Activated CD8-positive, alpha-beta memory T cell treated with anti-CD3 and anti-CD28 coated beads, Interleukin-2, amount 50 U/mL, for 24 hours (primary cell): Measurements from ENCODE around the gene AIFM3.
"Not testable (repeated sequence)": the region's sequence is repeated elsewhere in the genome, so short reads cannot be mapped to it uniquely, and the experiment has no call there.

Experiments used
- DNase-seq: peaks from one replicate; pipeline ENCODE4 v3.0.0-alpha.2; 2020; ENCODE audit errors: extremely low read depth

The AIFM3 gene, protein sequence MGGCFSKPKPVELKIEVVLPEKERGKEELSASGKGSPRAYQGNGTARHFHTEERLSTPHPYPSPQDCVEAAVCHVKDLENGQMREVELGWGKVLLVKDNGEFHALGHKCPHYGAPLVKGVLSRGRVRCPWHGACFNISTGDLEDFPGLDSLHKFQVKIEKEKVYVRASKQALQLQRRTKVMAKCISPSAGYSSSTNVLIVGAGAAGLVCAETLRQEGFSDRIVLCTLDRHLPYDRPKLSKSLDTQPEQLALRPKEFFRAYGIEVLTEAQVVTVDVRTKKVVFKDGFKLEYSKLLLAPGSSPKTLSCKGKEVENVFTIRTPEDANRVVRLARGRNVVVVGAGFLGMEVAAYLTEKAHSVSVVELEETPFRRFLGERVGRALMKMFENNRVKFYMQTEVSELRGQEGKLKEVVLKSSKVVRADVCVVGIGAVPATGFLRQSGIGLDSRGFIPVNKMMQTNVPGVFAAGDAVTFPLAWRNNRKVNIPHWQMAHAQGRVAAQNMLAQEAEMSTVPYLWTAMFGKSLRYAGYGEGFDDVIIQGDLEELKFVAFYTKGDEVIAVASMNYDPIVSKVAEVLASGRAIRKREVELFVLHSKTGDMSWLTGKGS

GRCh38 chr22:20966883-20967696 lies at the start of gene AIFM3:
AIFM3 (plus strand) TSS chr22:20967255; CDS start chr22:20967945, 690 bp downstream.
- DNase-seq, result no peak

GRCh38 chr22:20918663-20919218 lies 48.3 kb upstream of the AIFM3 start:
- DNase-seq, result no peak

- no peak for DNase-seq
Measured at GRCh38 chr22:20919718-20920117, 47.3 kb upstream of the AIFM3 start.

DNA sequence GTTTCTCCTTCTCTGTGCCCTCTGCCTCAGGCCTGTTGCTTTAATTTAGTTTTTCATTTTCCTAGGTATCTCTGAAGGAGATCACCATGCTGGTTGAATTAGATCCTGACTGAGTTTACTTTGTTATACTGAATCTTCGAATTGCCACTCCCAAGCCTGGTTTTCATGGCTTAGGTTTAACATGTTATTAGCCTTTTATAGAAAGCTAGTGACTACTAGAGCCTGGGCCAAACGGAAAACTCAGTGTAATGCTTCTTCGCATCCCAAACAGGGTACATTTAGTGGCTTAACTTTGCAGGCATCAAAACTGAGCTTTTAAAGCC lies 46.2 kb upstream of the AIFM3 start:
- no peak for DNase-seq

DNA sequence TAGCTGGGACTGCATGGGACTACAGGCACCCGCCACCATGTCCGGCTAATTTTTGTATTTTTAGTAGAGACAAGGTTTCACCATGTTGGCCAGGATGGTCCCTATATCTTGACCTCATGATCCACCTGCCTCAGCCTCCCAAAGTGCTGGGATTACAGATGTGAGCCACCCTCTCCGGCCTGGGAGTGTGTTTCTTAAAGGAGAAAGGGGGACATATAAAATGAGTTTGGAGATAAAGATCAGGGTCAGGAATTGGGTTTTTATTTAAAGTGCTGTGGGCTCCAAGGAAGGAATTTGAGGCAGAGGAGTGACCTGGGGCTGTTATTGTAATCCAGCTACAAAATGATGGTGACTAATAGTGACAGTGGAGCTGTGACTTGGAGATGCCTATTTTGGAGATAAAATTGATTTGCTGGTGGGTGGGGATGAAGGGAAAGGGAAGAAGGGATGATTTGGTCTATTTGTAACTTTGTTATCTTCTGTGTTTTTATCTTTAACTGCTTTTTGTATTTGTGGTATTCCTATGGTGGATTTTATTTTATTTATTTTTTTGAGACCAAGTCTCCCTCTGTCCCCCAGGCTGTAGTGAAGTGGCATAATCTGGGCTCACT lies 44.8 kb upstream of the AIFM3 start:
- DNase-seq, result no peak

DNA sequence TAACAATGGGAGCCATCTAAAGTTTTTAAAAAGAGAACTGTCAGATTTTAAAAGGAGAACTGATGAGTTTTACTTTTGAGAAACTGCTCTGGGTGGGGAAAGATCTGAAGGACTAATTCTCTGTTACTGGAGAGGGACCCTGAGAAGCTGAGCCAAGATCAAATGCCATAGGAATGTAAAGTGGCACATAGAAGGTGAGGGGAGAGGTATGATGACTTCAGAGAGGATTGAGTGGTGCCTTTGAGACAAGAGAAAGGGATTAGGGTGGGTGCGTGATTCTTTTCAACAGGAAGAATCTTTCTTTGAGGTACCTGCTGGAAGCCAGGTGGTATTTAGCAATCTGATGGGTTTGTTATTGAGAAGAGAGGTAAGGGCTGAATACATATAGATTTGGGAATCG lies 40.8 kb upstream of the AIFM3 start:
- DNase-seq, result no peak

GRCh38 chr22:20927940-20928572 lies 39.0 kb upstream of the AIFM3 start:
- no peak for DNase-seq

- DNase-seq, result no peak
Measured at GRCh38 chr22:20928573-20928967, 38.5 kb upstream of the AIFM3 start.

GRCh38 chr22:20930004-20930403 lies 37.1 kb upstream of the AIFM3 start:
- DNase-seq, result no peak

- not testable (repeated sequence) for DNase-seq
Measured at GRCh38 chr22:20930435-20930834, 36.6 kb upstream of the AIFM3 start.

GRCh38 chr22:20931126-20931654 lies 35.9 kb upstream of the AIFM3 start:
- DNase-seq, result no peak

DNA sequence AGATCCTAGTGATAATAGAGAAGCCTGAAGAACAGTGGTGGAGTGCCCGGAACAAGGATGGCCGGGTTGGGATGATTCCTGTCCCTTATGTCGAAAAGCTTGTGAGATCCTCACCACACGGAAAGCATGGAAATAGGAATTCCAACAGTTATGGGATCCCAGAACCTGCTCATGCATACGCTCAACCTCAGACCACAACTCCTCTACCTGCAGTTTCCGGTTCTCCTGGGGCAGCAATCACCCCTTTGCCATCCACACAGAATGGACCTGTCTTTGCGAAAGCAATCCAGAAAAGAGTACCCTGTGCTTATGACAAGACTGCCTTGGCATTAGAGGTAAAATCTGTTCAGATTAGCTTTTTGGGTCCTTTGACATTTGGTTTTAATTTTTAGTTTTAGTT lies 33.1 kb upstream of the AIFM3 start:
- no peak for DNase-seq

DNA sequence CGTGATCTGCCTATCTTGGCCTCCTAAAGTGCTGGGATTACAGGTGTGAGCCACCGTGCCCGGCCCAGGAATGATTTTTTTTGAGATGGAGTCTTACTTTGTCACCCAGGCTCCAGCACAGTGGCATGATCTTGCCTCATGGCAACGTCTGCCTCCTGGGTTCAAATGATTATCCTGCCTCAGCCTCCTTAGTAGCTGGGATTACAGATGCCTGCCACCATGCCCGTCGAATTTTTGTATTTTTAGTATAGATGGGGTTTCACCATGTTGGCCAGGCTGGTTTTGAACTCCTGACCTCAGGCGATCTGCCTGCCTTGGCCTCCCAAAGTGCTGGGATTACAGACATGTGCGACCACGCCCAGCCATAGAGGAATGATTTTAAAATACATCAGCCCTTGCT lies 32.0 kb upstream of the AIFM3 start:
- not testable (repeated sequence) for DNase-seq

GRCh38 chr22:20935780-20936539 lies 31.1 kb upstream of the AIFM3 start:
- not testable (repeated sequence) for DNase-seq

DNA sequence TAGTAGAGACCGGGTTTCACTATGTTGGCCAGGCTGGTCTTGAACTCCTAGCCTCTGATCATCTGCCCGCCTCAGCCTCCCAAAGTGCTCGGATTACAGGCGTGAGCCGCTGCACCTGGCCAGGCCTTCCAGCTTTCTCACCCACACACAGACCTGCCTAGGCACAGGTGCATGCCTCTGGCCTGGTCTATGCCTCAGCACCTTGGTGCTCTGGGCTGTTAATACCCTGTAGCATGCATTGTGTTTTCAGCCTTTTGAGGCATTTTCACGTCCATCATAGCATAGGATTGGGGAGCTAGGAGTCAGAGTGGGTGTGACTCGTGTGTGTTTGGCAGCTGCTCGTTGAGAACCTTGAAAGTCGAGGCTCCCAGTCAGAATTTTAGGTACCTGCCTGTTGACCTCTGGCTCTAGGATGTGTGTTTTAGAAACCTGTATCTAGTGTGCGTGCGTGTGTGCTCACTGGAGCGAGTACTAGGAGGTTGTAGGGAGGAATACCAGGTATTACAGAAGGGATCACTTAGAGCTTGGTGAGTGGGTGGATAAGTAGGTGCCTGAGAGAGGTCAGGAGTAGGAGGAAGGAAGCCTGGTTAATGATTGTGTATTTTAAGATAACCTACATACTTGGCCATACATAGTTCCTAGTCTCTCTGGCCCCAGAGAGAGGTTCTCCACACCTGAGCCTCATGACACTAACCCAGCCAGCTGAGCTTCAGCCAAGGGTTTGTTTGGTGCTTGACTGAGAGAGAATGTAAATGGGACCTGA lies 29.8 kb upstream of the AIFM3 start:
- DNase-seq, result no peak

DNA sequence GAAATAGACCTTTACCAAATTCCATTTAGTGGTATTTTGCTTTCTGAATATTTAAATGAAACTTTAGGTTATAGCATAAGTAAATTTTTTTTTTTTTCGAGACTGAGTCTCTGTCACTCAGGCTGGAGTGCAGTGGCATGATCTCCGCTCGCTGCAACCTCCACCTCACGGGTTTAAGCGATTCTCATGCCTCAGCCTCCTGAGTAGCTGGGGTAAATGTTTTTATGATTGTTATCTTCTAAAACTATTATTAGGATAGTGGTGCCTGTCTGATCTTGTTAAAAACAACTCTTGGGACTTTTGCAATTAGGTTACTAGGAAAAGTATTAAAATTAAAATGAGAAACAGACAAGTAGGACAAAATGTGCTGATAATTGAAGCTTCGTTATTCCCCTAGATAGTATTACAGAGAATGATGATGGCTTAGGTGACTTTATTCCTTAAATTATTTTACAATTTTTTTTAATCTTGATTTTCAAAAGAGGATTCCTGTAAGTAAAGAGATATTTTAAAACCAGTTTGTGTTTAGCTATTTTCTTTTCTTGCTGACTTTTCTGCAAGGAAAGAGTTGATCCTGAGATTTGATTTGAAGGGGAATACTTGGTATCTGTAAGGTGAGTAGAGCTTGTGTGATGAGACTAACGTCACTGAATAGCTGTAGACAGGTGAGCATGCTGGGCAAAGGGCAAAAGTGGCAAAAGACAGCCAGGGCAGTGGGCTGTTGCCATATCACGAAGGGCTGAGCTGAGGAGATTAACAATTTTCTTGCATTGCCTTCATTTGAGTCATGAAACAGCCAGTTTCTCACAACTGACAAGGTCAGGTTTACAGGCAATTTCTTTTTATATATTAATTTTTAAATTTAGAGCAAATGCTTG lies 29.0 kb upstream of the AIFM3 start:
- DNase-seq, result no peak

- not testable (repeated sequence) for DNase-seq
Measured at GRCh38 chr22:20939457-20940185, 27.4 kb upstream of the AIFM3 start.

DNA sequence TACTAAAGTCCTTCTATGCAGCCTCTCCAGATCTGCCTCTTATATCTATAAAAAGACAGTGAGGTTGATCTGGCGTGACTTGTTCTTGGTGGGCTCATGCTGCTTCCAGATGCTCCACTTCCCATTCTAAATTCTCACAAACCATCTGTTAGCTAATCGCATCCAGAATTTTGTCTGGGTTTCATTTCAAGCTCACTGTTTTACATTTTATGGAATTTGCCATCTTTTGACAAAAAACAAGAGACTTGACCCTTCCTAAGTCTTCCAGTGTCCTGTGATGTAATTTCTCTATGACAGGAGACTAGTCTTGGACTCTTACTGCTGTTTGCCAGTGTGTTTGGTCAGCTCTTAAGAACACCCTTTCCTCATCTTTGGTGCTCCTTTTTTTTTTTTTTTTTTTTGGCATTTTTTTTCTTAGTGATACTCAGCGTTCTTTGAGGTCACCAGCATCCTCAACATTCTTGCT lies 26.8 kb upstream of the AIFM3 start:
- no peak for DNase-seq
